Sigmoid colon (tissue), 4 donors: Measurements from ENCODE around the gene PLCB1.

Experiments used
- CTCF ChIP-seq, 4 experiments: fragments of 450-650 bp in 3 of 4; fragments of 200-600 bp in 1 of 4; IDR thresholded peaks; one replicate each; pipeline ENCODE4 v1.5.1; 2016 to 2019; ENCODE audit warnings: antibody characterized with exemption in 4 of 4, mild to moderate bottlenecking in 3 of 4, moderate library complexity in 2 of 4
- POLR2A ChIP-seq, 2 donors: fragments of 450-650 bp; IDR thresholded peaks; one replicate each; pipeline ENCODE4 v1.6.1; 2016; ENCODE audit warnings: antibody characterized with exemption in 2 of 2, mild to moderate bottlenecking in 2 of 2, moderate library complexity in 2 of 2
- POLR2AphosphoS5 ChIP-seq, 4 donors: sonication (generic); formaldehyde crosslinking; IDR thresholded peaks; one replicate each; pipeline ENCODE4 v1.6.1; 2017; ENCODE audit warnings: antibody characterized with exemption in 4 of 4

GRCh38 chr20:8587810-8588209 is 455.7 kb downstream of the PLCB1 start:
- TF ChIP-seq CTCF (IDR thresholded peaks at IDR 0.05) (no peak), POLR2AphosphoS5 (IDR thresholded peaks at IDR 0.05) (no peak), POLR2A (IDR thresholded peaks at IDR 0.05) (no peak)
